Spleen (tissue), 7 donors: ENCODE measurements around the gene GOSR1.

ENCODE experiments used
- POLR2A ChIP-seq, 3 donors: fragments of 450-650 bp; IDR thresholded peaks; one replicate each; pipeline ENCODE4 v1.5.1; 2017; ENCODE audit warnings: antibody characterized with exemption in 3 of 3, mild to moderate bottlenecking in 1 of 3
- POLR2AphosphoS5 ChIP-seq, 3 donors: sonication (generic); formaldehyde crosslinking; IDR thresholded peaks; one replicate each; pipeline ENCODE4 v1.5.1; 2017; ENCODE audit warnings: antibody characterized with exemption in 3 of 3
- TF ChIP-seq, protein P1 (sequence below), 11 experiments: fragments of 200-600 bp in 7 of 11; fragments of 450-650 bp in 4 of 11; sonication (generic) in 4 of 11; IDR thresholded peaks in 8 of 11; conservative IDR thresholded peaks in 3 of 11; 1 replicate in 7 of 11; 2 replicates in 4 of 11; pipeline versions ENCODE4 v1.4.0 to v1.8.0; 2016 to 2021; ENCODE audit warnings: antibody characterized with exemption in 11 of 11, inconsistent platforms in 4 of 11, mild to moderate bottlenecking in 1 of 11
- donor health status: DM: no; HTN: no; CAD: no; lungs with moderate emphysema.
- donor health status: DM: no; HTN: no; CAD: no.
- donor health status: DM: no; HTN: no; CAD: no.

DNA sequence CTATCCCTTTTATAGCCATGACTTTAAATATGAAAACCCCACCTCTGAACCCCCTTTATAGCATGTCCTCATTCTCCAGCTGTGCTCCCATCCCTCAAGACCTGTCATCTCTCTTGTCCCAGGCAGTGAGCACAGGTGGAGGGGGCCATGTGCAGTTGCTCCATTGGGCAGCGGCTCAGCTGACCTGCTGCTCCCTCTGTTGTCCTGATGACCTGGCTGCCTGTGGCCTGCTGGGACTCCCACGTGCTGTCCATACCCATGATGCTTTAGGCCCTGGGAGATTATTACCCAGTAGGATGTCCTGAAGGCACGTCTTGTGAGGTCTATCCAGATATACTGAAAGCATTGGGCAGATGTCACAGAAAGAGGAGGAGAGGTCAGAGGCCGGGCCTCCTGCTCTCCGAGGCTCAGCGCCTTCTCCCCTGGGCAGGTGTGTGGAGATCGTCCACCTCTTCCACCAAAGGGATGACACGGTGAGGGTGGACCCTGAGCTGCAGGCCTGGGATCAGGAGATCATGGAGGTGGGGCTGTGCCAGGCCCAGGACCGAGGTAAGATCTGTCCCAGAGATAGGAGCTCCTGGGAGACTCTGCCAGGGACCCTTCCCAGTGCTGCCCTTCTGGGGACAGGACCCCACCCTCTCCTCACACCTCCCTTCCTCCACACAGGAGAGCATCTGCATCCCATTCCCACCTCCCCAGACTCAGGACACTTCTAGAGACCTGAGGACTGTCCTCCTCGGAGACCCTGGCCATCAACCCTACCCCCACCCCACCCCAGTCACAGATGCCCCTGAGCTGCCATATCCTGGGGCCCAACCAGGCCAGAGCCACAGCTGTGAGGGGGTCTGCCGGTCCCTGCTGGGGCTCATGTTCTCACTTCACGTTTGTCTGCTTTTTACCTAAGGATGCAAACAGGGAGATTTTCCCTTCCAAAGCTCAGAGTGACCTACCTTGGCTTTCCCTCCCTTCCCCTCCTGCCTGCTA lies 58.0 kb downstream of the GOSR1 start:
- TF ChIP-seq, protein P1, sequence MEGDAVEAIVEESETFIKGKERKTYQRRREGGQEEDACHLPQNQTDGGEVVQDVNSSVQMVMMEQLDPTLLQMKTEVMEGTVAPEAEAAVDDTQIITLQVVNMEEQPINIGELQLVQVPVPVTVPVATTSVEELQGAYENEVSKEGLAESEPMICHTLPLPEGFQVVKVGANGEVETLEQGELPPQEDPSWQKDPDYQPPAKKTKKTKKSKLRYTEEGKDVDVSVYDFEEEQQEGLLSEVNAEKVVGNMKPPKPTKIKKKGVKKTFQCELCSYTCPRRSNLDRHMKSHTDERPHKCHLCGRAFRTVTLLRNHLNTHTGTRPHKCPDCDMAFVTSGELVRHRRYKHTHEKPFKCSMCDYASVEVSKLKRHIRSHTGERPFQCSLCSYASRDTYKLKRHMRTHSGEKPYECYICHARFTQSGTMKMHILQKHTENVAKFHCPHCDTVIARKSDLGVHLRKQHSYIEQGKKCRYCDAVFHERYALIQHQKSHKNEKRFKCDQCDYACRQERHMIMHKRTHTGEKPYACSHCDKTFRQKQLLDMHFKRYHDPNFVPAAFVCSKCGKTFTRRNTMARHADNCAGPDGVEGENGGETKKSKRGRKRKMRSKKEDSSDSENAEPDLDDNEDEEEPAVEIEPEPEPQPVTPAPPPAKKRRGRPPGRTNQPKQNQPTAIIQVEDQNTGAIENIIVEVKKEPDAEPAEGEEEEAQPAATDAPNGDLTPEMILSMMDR (IDR thresholded peaks at IDR 0.05 in 8 of 11, conservative IDR thresholded peaks at IDR 0.05 in 3 of 11), result no peak
- TF ChIP-seq POLR2A (IDR thresholded peaks at IDR 0.05) (no peak), POLR2AphosphoS5 (IDR thresholded peaks at IDR 0.05) (no peak)
